Astrocyte (in vitro differentiated cells and primary cell): Measurements from ENCODE around the gene ABHD2.

ENCODE experiments used
- EZH2 ChIP-seq: IDR thresholded peaks from 2 replicates; pipeline ENCODE4 v1.6.1; 2012; ENCODE audit warnings: mild to moderate bottlenecking, low read length, inconsistent platforms; ENCODE audit not compliant: insufficient read depth
- TF ChIP-seq, protein P1 (sequence below): IDR thresholded peaks from 2 replicates; pipeline ENCODE4 v1.5.1; 2011; ENCODE audit warnings: low read depth, mild to moderate bottlenecking, inconsistent platforms, low read length, moderate library complexity; ENCODE audit not compliant: insufficient read depth

DNA sequence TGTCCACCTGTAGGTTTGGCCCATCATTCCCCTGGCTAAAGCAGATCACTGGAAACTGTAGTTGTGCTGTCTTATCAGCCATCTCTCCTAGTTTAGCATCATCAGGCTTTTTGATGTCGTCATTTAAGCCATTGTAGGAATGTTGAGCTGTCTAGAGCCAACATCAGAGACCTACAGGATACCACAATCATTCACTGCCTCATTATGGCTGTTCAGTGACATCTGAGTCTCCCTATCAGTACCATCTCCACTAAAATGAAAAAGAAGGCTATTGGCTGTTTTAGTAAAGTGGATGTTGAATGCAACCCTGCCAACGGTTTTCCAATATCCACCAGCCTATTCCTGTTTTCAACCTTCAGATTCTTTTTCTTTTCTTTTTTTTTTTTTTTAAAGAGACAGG lies 103.9 kb downstream of the ABHD2 start:
- TF ChIP-seq, protein P1, sequence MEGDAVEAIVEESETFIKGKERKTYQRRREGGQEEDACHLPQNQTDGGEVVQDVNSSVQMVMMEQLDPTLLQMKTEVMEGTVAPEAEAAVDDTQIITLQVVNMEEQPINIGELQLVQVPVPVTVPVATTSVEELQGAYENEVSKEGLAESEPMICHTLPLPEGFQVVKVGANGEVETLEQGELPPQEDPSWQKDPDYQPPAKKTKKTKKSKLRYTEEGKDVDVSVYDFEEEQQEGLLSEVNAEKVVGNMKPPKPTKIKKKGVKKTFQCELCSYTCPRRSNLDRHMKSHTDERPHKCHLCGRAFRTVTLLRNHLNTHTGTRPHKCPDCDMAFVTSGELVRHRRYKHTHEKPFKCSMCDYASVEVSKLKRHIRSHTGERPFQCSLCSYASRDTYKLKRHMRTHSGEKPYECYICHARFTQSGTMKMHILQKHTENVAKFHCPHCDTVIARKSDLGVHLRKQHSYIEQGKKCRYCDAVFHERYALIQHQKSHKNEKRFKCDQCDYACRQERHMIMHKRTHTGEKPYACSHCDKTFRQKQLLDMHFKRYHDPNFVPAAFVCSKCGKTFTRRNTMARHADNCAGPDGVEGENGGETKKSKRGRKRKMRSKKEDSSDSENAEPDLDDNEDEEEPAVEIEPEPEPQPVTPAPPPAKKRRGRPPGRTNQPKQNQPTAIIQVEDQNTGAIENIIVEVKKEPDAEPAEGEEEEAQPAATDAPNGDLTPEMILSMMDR = no peak
- TF ChIP-seq EZH2 = no peak
